GM21737 (cell line): Measurements from ENCODE around the gene TAF1C.

Experiments
- ATAC-seq: cut with Tn5 transposase; IDR thresholded peaks from one replicate; pipeline ENCODE4 v1.9.1; 2021; ENCODE audit warnings: mild to moderate bottlenecking, moderate library complexity; ENCODE audit not compliant: unreplicated experiment

Gene TAF1C

GRCh38 chr16:84161801-84162200 lies 25.1 kb downstream of the TAF1C start:
- no peak for ATAC-seq

GRCh38 chr16:84161037-84161436 lies 25.8 kb downstream of the TAF1C start:
- no peak for ATAC-seq

GRCh38 chr16:84159800-84160199 lies 27.1 kb downstream of the TAF1C start:
- ATAC-seq, result no peak

DNA sequence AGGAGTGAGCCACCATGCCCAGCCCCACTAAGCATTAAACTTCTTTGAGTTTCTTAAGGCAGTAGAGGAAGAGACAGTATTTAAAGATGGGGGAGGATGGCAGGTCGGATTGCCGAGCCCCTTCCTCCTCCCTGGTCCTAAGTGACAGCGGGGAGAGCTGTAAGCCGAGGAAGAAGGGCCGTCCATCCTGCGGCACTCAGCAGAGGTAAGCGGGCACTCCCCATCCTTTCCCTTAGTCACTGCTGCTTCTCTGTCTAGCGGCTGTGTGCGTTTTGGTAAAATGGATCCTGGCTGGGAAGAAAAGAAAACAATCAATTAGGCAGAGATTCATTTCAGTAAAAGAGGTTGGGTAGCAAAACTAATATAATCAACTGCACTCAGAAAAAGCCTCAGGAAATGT lies 27.9 kb downstream of the TAF1C start:
- no peak for ATAC-seq

GRCh38 chr16:84156342-84156784 lies 30.5 kb downstream of the TAF1C start:
- no peak for ATAC-seq

DNA sequence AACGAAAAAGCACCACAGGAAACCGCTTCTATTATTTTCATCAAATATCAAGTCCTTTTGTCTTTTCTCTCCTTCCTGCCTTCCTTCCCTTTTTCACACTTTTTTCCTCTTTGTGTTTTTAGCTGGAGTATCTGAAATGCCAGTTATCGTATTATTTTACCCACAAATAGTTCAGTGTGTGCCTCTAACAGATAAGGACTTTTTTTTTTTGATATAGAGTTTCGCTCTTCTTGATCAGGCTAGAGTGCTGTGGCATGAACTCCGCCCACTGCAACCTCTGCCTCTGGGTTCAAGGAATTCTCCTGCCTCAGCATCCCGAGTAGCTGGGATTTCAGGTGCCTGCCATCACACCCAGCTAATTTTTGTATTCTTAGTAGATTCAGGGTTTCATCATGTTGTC lies 31.1 kb downstream of the TAF1C start:
- no peak for ATAC-seq

DNA sequence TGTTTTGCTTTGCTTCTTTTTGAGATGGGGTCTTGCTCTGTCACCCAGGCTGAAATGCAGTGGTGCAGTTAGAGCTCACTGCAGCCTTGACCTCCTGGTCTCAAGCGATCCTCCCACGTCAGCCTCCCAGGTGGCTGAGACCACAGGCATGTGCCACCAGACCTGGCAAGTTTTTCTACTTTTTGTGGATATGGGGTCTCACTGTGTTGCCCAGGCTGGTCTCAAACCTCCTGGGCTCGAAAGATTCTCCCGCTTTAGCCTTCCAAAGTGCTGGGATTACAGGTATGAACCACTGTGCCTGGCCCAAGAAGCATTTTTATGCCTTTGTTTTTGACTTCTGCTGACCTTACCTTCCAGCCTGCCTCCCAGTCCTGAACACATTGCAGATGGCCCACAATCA lies 31.6 kb downstream of the TAF1C start:
- no peak for ATAC-seq

GRCh38 chr16:84153660-84154214 lies 33.1 kb downstream of the TAF1C start:
- ATAC-seq, result no peak

GRCh38 chr16:84150926-84151325 lies 35.9 kb downstream of the TAF1C start:
- no peak for ATAC-seq

DNA sequence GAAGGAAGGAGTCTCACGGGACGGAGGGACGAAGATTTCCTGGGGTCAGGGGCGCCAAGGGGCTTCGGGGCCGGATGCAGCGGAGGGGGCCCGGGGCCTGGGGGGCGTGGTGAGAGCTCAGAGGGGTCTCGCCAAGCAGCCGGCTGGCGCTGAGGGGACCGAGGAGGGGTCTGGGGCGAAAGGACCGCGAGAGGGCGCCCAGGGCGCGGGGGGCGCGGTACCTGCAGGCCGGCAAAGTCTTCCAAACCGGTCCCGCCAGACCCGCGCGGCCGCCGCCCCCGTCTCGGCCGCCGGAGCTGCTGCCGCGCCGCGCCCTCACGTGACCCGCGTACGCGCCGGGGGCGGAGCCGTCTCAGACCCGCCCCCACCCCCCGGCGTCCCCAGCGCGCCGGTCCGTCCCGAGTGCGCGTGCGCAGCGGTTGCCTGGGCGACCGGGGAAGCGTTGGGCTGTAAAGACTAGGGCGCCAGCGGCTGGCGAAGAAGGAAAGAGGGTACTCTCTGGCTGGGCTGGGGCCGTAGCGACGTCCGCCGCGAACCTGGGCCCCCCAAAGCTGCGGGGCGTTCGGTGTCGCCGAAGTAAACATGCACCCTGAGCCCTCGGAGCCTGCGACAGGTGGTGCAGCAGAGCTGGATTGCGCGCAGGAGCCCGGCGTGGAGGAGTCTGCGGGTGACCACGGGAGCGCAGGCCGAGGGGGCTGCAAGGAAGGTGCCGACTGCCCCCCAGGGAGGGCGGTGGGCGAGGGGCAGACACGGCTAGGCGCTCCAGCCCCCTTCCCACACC lies 41.8 kb downstream of the TAF1C start, which contains the start of the genes DNAAF1 and HSDL1:
Gene DNAAF1, plus strand, starts transcription at position 450 of the 781 bp plus-strand sequence. Its CDS starts 133 bp downstream, at position 583.
Gene HSDL1, minus strand, starts transcription at position 319 of the 781 bp plus-strand sequence. CDS start 13,856 bp downstream, outside the sequence.
- peak; percentile 82 for ATAC-seq

DNA sequence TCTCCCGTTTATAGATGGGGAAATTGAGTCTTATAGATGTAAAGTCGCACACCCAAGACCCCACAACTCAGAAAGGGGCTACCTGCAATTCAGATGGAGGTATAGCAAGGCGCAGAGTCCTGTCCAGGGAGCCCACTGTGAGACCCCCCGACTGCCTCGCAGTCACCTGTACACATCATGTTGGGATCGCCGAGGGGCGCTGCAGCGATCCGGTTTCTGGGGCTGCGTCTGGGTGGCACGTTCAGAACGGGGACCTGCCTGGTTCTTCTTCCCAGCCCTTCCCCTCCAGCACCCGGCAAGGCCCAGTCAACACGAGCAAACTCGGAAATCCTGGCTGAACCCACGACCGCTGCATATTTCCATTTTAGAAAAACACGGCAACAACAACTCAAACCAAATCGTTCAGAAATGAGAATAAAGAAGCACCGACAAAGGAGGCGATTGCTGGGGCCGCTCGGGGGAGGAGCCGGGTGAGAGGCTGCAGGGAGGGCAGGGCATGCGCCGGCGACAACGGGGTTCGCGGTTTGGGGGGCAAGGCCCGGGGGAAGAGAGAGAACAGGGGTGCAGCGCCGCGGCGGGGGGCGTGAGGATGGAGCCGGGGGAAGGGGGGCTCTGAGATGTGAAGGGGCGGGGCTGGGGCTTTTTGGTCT lies 42.5 kb downstream of the TAF1C start:
- peak; percentile 11 for ATAC-seq

DNA sequence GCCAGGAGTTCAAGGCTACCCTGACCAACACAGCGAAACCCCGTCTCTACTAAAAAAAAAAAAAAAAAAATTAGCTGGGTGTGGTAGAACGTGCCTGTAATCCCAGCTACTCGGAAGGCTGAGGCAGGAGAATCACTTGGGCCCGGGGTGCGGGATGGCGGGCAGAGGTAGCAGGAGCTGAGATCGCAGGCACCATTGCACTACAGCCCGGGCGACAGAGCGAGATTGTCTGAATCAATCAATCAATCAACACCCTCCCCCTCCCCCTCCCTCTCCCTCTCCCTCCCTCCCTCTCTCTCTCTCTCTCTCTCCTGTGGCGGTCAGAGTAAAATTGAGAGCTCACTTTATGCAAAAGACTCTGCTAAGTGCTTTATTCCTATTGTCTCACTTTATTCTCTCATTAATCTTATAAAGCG lies 43.1 kb downstream of the TAF1C start:
- no peak for ATAC-seq

GRCh38 chr16:84143081-84143480 lies 43.8 kb downstream of the TAF1C start:
- no peak for ATAC-seq

GRCh38 chr16:84141143-84141670 lies 45.6 kb downstream of the TAF1C start:
- ATAC-seq, result no peak

GRCh38 chr16:84139628-84140258 lies 47.1 kb downstream of the TAF1C start:
- ATAC-seq, result no peak

DNA sequence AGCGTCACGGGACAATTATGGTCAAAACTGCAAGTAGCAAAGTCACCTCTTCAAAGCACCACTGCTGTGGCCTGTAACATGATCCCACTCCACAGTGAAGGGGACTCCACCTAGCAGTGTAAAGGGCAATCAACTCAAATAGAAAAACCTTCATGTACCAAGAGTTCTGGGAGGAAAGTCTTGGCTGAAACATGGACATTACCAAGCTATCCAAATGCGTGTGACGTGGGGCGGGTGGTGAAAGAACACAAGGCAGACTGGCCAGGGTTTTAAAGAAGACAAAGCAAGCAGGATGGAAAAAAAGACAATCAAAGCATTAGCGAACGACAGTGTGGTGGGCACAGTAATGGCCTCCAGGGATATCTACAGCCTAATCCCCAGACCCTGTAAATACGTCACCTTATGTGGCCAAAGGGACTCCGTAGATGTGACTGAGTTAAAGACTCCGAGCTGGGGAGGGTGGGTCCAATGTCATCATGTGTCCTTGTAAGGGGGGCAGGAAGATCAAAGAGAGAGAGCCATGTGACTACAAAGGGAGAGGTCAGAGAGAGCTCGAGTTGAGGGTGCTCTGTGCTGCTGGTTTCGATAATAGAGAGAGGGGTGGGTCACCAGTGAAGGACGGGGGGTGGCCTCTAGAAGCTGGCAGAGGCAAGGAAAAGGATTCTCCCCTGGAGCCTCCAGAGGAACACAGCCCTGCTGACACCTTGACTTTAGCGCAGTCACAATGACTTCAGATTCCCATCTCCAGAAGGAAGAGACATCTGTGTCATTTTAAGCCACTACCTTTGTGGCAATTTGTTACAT lies 47.8 kb downstream of the TAF1C start:
- no peak for ATAC-seq

- no peak for ATAC-seq
Observed at GRCh38 chr16:84138500-84138823, 48.4 kb downstream of the TAF1C start.

- ATAC-seq, result no peak
Observed at GRCh38 chr16:84137769-84138357, 49.0 kb downstream of the TAF1C start.

- no peak for ATAC-seq
Observed at GRCh38 chr16:84137287-84137686, 49.6 kb downstream of the TAF1C start.
